NCI-H446 treated with DMSO at 0.1 percent for 48 hours (cell line): Measurements from ENCODE around the gene UNC93B1.

ENCODE experiments used
- DNase-seq: peaks from one replicate; lab custom pipeline; 2025; lab: John Stamatoyannopoulos, UW

The UNC93B1 gene, protein sequence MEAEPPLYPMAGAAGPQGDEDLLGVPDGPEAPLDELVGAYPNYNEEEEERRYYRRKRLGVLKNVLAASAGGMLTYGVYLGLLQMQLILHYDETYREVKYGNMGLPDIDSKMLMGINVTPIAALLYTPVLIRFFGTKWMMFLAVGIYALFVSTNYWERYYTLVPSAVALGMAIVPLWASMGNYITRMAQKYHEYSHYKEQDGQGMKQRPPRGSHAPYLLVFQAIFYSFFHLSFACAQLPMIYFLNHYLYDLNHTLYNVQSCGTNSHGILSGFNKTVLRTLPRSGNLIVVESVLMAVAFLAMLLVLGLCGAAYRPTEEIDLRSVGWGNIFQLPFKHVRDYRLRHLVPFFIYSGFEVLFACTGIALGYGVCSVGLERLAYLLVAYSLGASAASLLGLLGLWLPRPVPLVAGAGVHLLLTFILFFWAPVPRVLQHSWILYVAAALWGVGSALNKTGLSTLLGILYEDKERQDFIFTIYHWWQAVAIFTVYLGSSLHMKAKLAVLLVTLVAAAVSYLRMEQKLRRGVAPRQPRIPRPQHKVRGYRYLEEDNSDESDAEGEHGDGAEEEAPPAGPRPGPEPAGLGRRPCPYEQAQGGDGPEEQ

DNA sequence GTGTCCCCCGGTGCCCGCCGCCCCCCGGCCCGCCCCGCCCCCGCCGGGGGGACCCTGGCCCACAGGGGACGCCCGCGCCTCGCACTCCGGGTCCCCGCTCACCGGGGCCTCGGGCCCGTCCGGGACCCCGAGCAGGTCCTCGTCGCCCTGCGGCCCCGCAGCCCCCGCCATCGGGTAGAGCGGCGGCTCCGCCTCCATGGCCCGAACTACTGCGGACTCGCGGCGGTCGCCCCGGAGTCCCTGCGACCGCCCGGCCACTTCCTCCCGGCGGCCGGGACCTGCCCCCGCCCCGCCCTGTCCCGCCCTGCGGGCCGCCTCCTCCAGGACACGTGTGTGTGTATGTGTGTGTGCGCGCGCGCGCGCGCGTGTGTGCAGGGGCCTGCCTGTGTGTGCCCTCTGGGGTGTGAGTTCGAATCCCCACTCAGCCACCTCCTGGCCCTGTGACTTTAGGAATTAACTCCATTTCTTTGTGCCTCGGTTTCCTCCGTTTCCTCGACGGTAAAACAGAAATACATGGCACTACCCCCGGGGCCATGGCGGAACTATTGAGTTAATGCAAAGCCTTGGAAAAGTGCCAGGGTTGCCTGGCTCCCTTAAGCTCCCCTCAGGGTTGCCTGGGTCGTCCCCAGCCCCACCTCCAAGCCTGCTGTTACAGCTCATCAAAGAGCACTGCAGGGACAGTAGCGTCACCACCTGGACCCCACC is at the start of gene UNC93B1:
TSS of gene UNC93B1 (minus strand) at position 252 of the 705 bp plus-strand sequence. CDS start at position 198, 54 bp downstream.
- DNase-seq = peak; percentile 8

DNA sequence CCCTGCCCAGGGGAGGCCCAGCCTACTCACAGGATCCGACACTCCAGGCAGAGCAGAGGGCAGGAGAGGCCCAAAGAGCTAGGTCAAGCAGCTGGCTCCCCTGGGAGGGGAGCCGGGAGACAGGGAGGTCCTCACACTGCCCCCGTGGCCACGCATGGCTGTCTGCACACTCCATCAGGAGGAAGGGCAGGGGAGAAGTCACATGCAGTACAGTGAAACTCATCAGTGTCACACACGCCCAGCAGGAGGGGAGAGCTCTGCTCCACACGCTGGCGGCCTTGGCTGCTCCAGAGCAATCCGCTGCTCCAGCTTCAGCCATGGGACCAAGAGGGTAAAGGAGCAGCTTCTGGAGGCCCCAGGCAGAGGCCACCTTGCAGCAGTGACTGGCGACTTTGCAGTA is 49.2 kb upstream of the UNC93B1 start:
- DNase-seq = no peak

DNA sequence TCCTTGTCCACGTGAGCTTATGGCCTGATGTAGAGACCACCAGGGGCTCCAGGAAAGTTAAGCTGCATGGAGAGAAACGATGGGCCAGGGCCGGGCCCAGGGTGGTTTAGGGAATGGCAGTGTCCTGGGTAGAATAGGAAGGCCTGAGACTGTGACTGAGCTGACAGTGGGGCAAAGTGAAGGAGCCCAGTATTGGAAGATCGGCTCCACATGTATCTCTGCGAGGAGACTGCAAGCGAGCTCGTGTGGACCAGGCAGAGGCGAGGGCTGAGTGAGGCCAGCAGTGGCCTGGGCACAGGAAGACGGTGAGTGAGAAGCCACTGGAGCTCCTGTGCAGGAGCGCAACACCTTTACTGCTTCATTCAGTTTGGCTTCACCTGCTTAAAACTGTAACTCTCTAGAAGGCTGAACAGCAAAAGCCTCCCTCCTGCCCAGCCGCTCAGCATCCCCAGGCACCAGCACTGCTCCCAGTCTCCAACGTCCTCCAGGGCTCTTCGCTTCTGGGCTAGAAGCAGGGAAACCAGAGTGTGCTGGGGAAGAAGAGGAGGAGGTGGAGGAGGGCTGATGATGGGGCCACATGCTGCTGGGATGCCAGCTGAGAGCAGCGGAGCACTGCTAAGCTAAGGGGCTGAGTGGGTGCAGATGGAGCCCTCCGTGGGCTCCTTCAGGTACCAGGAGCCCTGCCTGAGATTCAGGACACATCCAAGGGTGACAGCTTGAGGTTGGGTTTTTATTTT is 48.4 kb upstream of the UNC93B1 start:
- DNase-seq = no peak

- no peak for DNase-seq
These were observed 47.6 kb upstream of the UNC93B1 start for GRCh38 chr11:68051191-68052136.

DNA sequence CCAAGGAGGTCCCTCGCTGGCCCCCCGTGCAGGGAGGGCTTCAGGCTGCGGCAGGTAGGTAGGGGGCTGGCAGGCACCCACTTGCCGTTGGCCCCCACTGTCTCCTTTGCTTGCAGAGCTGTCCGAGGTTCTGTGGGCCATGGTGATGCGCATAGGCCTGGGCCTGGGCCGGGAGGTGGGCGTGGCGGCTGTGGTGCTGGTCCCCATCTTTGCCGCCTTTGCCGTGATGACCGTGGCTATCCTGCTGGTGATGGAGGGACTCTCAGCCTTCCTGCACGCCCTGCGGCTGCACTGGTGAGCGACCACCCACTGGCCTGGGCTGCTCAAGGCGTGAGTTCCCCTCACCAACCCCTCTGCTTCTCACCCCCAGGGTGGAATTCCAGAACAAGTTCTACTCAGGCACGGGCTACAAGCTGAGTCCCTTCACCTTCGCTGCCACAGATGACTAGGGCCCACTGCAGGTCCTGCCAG is 46.5 kb upstream of the UNC93B1 start:
- DNase-seq = no peak

DNA sequence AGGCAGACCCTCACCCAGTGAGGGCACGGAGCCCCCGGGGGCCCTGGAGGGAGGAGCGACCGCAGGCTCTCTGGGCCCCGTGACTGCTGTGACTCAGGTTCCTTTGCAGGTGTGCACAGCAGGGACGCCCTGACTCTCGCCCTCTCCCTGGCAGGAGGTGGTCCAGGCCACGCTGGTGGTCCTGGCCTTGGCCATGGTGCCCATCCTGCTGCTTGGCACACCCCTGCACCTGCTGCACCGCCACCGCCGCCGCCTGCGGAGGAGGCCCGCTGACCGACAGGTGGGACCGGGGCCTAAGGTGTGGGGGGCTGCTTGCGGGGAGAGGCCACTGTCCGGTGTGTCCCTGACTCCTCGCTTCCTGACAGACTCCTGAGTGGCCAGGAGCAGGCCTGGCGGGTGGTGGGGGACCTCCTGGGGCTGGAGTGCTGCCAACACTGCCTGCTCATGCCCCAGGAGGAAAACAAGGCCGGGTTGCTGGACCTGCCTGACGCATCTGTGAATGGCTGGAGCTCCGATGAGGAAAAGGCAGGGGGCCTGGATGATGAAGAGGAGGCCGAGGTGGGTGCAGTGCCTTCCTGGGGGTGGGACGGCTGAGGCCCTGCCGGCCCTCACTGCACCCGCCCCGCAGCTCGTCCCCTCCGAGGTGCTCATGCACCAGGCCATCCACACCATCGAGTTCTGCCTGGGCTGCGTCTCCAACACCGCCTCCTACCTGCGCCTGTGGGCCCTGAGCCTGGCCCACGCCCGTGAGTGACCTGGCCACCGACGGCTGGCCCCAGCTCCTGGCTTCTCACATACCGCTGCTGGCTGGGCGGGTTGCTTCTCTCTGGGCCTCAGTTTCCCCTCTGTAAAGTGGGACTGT is 45.8 kb upstream of the UNC93B1 start:
- DNase-seq = no peak

DNA sequence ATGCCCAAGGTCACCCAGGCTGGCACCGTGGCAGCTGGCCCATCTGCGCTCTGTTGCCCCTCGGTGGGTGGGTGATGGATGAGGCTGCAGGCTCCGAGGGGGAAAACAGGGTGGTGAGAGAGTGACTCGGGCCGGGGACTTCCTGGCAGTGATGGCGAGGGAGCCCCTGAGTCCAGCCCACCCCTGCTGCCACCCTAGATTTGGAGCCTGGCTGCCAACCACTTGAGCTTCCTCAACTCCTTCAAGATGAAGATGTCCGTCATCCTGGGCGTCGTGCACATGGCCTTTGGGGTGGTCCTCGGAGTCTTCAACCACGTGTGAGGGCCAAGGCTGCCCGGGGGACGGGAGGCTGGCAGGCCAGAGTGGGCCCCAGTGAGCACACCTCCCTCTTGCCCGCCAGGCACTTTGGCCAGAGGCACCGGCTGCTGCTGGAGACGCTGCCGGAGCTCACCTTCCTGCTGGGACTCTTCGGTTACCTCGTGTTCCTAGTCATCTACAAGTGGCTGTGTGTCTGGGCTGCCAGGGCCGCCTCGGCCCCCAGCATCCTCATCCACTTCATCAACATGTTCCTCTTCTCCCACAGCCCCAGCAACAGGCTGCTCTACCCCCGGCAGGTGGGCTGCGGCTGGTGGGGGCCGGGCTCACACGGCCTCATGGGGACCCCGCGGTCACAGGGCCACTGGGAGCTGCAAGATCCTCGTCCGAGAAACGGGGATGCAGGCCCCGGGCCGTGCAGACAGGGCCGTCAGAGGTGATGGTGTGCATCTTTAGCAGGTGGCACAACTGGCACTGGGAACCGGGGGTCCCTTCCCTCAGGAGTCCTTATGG is 45.0 kb upstream of the UNC93B1 start:
- DNase-seq = no peak

GRCh38 chr11:68047437-68048290 is 43.8 kb upstream of the UNC93B1 start:
- no peak for DNase-seq

- DNase-seq = no peak
These were observed 41.0 kb upstream of the UNC93B1 start for GRCh38 chr11:68044898-68045351.

DNA sequence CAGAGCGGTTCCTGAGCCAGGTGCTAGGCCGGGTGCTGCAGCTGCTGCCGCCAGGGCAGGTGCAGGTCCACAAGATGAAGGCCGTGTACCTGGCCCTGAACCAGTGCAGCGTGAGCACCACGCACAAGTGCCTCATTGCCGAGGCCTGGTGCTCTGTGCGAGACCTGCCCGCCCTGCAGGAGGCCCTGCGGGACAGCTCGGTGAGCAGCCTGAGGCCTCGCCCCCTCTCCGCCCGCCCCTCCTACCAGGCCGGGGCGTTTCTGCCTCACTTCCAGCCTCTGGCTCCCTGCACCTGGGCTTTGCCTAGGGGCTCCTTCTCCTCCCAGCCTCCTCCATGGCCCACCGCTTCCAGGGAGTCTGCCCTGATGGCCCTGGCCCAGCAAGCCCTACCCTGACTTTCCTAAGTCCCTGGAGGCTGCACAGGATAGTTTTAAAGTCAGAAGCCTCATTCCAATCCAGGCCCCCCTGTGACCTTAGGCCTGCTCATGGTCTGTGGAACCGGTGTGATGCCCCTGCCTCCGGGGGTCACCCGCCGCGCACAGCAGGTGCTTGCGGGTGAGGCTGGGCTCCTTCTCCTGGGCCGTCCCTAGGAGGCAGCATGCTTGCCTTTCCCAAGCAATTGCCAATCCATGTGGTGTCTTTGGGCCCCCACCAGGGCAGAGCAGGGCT is 40.4 kb upstream of the UNC93B1 start:
- DNase-seq = no peak

DNA sequence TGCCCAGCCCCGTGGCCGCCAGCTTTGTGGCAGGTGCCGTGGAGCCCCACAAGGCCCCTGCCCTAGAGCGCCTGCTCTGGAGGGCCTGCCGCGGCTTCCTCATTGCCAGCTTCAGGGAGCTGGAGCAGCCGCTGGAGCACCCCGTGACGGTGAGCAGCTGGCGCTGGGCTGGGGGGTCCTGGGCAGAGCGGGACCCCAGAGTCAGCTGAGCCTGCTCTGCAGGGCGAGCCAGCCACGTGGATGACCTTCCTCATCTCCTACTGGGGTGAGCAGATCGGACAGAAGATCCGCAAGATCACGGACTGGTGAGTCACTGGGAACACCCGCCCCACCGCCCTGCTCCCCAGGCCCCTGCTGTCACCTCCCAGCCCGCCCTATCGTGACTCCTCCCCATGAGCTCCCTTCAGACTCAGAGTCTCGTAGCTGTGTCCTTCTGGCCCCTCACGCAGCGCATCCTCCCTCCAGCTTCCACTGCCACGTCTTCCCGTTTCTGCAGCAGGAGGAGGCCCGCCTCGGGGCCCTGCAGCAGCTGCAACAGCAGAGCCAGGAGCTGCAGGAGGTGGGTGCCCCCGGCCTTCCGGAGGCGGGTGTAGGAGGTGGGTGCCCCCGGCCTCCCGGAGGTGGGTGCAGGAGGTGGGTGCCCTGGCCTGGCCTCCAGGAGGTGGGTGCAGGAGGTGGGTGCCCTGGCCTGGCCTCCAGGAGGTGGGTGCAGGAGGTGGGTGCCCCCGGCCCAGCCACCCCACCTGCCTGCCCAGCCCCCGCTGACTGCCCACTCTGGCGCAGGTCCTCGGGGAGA is 39.6 kb upstream of the UNC93B1 start:
- DNase-seq = no peak

DNA sequence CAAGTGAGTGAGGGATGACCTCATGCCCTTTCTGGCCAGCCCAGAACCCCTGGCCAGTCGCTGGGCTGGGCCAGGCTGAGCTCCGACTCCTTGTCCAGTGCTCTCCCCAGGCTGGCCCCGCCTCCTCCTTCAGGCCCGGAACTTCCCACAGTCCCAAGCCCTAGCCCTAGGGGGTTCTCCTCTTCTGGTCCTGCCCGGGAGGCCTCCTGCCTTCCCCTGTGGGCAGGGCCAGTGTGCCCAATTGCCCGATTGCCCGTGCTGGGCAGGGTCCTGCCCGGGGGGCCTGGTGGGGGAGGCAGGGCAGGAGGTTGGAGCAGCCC is 39.1 kb upstream of the UNC93B1 start:
- no peak for DNase-seq

GRCh38 chr11:68042219-68043028 is 38.5 kb upstream of the UNC93B1 start:
- no peak for DNase-seq

GRCh38 chr11:68041617-68042218 is 37.8 kb upstream of the UNC93B1 start:
- DNase-seq = no peak

DNA sequence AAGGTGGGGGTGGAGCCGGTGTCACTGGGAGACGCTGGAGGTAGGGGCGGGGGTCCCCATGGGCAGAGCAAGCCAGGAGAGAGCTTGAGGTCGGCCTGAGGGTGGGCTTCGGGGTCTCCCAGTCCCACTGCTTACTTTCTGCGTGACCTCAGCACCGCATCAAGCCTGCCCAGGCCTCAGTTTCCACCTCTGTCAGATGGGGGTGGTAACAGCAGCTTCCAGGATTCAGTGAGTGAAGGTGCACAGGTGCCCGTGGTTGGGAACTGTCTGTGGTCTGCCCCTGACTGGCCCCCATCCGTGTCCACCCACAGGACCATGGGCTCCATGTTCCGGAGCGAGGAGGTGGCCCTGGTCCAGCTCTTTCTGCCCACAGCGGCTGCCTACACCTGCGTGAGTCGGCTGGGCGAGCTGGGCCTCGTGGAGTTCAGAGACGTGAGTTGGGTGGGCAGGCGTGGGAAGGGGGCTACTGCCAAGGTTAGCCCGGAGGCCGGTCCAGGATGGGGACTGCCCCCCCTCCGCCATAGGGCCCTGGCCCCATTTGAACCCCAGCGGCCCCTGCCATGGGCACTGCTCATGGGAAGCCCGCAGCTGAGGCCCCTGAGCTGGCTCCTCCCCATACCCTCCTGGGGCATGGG is 37.2 kb upstream of the UNC93B1 start:
- DNase-seq = no peak
